ENCODE results near the gene PRKN.

- TF ChIP-seq EZH2 (IDR thresholded peaks at IDR 0.05; ENCODE audit: insufficient read depth, poor library complexity, severe bottlenecking) (no peak), EZH2phosphoT487 (IDR thresholded peaks at IDR 0.05; ENCODE audit: insufficient read depth, low read depth) (no peak)
Observed at GRCh38 chr6:162681447-162681846, 46.1 kb downstream of the PRKN start.
